Uterus (tissue), 4 donors: Measurements from ENCODE around the gene NHERF1. TPM values are rescaled to one million over a fixed set of nuclear protein-coding genes. Genes with fewer than 3 reads are reported as not detected.

Experiments used
- DNase-seq, 2 donors: peaks; one replicate each; pipeline ENCODE4 v3.0.0-alpha.2; 2019 to 2020
- H3K27ac ChIP-seq, 2 donors: fragments of 200-600 bp; sonication (generic); 1 replicate in 1 of 2; 2 replicates in 1 of 2; pipeline ENCODE4 v1.5.1; 2016 to 2018
- H3K27me3 ChIP-seq, 2 donors: fragments of 200-600 bp; sonication (generic); one replicate each; pipeline ENCODE4 v1.5.1; 2018 to 2019; ENCODE audit warnings: control low read depth in 1 of 2
- H3K36me3 ChIP-seq, 2 donors: fragments of 200-600 bp; sonication (generic); one replicate each; pipeline ENCODE4 v1.5.1; 2019; ENCODE audit warnings: control low read depth in 1 of 2
- H3K4me1 ChIP-seq, 2 donors: fragments of 200-600 bp; sonication (generic); one replicate each; pipeline ENCODE4 v1.5.1; 2018 to 2019; ENCODE audit warnings: control low read depth in 1 of 2
- H3K4me3 ChIP-seq, 2 donors: fragments of 200-600 bp; sonication (generic); 1 replicate in 1 of 2; 2 replicates in 1 of 2; pipeline ENCODE4 v1.5.1; 2018 to 2019; ENCODE audit warnings: mild to moderate bottlenecking in 1 of 2
- H3K9me3 ChIP-seq, 2 donors: fragments of 200-600 bp; sonication (generic); one replicate each; pipeline ENCODE4 v1.5.1; 2019; ENCODE audit warnings: control low read depth in 1 of 2
- CTCF ChIP-seq, 4 experiments: fragments of 200-600 bp in 2 of 4; fragments of 450-650 bp in 2 of 4; sonication (generic) in 2 of 4; IDR thresholded peaks; one replicate each; pipeline ENCODE4 v1.5.1; 2016 to 2019; ENCODE audit warnings: antibody characterized with exemption in 4 of 4, mild to moderate bottlenecking in 2 of 4, moderate library complexity in 1 of 4
- POLR2A ChIP-seq, 2 donors: fragments of 450-650 bp; IDR thresholded peaks; one replicate each; pipeline ENCODE4 v1.6.1; 2016; ENCODE audit warnings: antibody characterized with exemption in 2 of 2, mild to moderate bottlenecking in 1 of 2, moderate library complexity in 1 of 2
- intact Hi-C: fragments of 100-400 bp; cut with DNase I; formaldehyde crosslinking; loops from one replicate; pipeline ENCODE4 v1.15.1; 2023; ENCODE audit warnings: low total_unique reads
- total RNA-seq, 4 donors: library from RNA; depleted of rRNA in 3 of 4; stranded (reverse); fragments of >200 nt in 3 of 4; gene quantifications; one replicate each; pipeline versions ENCODE4 v1.1.0 to v1.2.4, GENCODE V29; 2014 to 2023
- donor health status: DM: yes; HTN: yes; CAD: no.

The NHERF1 gene
- total RNA-seq, 4 donors from 2014 or later = 3.3 to 16.9 (median 12.0) TPM

GRCh38 chr17:74732042-74732867, 16.2 kb upstream of the NHERF1 start:
- intact Hi-C loops = no loop called here
- peaks cover 0 to 7% of the 10 kb centered on the region in 2 donors for H3K27me3 ChIP-seq
- no peak for DNase-seq

GRCh38 chr17:74733365-74734122, 14.9 kb upstream of the NHERF1 start:
- DNase-seq = no peak
- intact Hi-C loops = no loop called here
- TF ChIP-seq CTCF (IDR thresholded peaks at IDR 0.05) = no peak
- no peak for TF ChIP-seq POLR2A (IDR thresholded peaks at IDR 0.05)
- Histone ChIP-seq H3K4me1 (peaks cover 0 to 13% of the 10 kb centered on the region in 2 donors), H3K36me3 (no peaks in the 10 kb centered on the region), H3K4me3 (no peak overlapping the region), H3K27ac (no peak overlapping the region), H3K27me3 (peaks cover 0 to 14% of the 10 kb centered on the region in 2 donors), H3K9me3 (no peaks in the 10 kb centered on the region)

More at GRCh38 chr17:74732042-74732867, 16.2 kb upstream of the NHERF1 start:
- no peak overlapping the region for H3K27ac ChIP-seq
- TF ChIP-seq POLR2A (IDR thresholded peaks at IDR 0.05) (no peak), CTCF (IDR thresholded peaks at IDR 0.05) (no peak)
- H3K4me1 ChIP-seq = peaks cover 0 to 7% of the 10 kb centered on the region in 2 donors
- no peak overlapping the region for H3K4me3 ChIP-seq
- no peaks in the 10 kb centered on the region for H3K9me3 ChIP-seq
- H3K36me3 ChIP-seq = no peaks in the 10 kb centered on the region

GRCh38 chr17:74734256-74734655, 14.2 kb upstream of the NHERF1 start:
- H3K9me3 ChIP-seq = no peaks in the 10 kb centered on the region
- no peak for DNase-seq
- peaks cover 0 to 22% of the 10 kb centered on the region in 2 donors for H3K27me3 ChIP-seq
- H3K4me1 ChIP-seq = peaks cover 0 to 13% of the 10 kb centered on the region in 2 donors
- H3K36me3 ChIP-seq = no peaks in the 10 kb centered on the region
- intact Hi-C loops = no loop called here
- H3K4me3 ChIP-seq = no peak overlapping the region
- no peak overlapping the region for H3K27ac ChIP-seq
- TF ChIP-seq CTCF (IDR thresholded peaks at IDR 0.05) (no peak), POLR2A (IDR thresholded peaks at IDR 0.05) (no peak)

GRCh38 chr17:74736513-74737298, 11.7 kb upstream of the NHERF1 start, which contains the start of gene RAB37:
Gene RAB37 (plus strand): TSS chr17:74737256. CDS start chr17:74737273, 17 bp downstream.
- intact Hi-C loops = no loop called here
- no peaks in the 10 kb centered on the region for H3K36me3 ChIP-seq
- no peak within 1 kb of the TSS for H3K27ac ChIP-seq
- peaks cover 0 to 13% of the 10 kb centered on the region in 2 donors for H3K4me1 ChIP-seq
- H3K4me3 ChIP-seq = no peak within 1 kb of the TSS
- no peak for DNase-seq
- H3K9me3 ChIP-seq = no peaks in the 10 kb centered on the region
- H3K27me3 ChIP-seq = peaks cover 0 to 22% of the 10 kb centered on the region in 2 donors
- TF ChIP-seq POLR2A (IDR thresholded peaks at IDR 0.05) = no peak
- peak in 1 of 4 experiments; percentile 33 for TF ChIP-seq CTCF (IDR thresholded peaks at IDR 0.05)
